Measurements from ENCODE around the gene TOM1.

GRCh38 chr22:35344956-35345690 is 45.4 kb downstream of the TOM1 start:
- TF ChIP-seq EP300 (IDR thresholded peaks at IDR 0.05; ENCODE audit: borderline replicate concordance in 1 of 2, low read depth in 1 of 2, low read length in 1 of 2) (no peak), SMC3 (IDR thresholded peaks at IDR 0.05; ENCODE audit: low read depth, low read length) (no peak), RCOR1 (IDR thresholded peaks at IDR 0.05; ENCODE audit: low read length) (no peak), RXRA (IDR thresholded peaks at IDR 0.05; ENCODE audit: borderline replicate concordance, low read depth) (no peak), POLR2AphosphoS5 (IDR thresholded peaks at IDR 0.05; ENCODE audit: low read depth, low read length) (no peak), CHD2 (IDR thresholded peaks at IDR 0.05; ENCODE audit: low read length, partially characterized antibody) (no peak), MEF2A (IDR thresholded peaks at IDR 0.05; ENCODE audit: borderline replicate concordance, low read depth) (no peak), GABPA (IDR thresholded peaks at IDR 0.05; ENCODE audit: low read depth) (no peak), MAX (IDR thresholded peaks at IDR 0.05; ENCODE audit: low read depth) (no peak), TEAD4 (IDR thresholded peaks at IDR 0.05; ENCODE audit: borderline replicate concordance, insufficient read depth) (no peak), NRF1 (IDR thresholded peaks at IDR 0.05; ENCODE audit: low read depth, low read length) (no peak), FOXJ3 (CRISPR knock-in tag; IDR thresholded peaks at IDR 0.05) (no peak), YY1 (IDR thresholded peaks at IDR 0.05; ENCODE audit: low read depth) (no peak)
- TF ChIP-seq, protein P1, sequence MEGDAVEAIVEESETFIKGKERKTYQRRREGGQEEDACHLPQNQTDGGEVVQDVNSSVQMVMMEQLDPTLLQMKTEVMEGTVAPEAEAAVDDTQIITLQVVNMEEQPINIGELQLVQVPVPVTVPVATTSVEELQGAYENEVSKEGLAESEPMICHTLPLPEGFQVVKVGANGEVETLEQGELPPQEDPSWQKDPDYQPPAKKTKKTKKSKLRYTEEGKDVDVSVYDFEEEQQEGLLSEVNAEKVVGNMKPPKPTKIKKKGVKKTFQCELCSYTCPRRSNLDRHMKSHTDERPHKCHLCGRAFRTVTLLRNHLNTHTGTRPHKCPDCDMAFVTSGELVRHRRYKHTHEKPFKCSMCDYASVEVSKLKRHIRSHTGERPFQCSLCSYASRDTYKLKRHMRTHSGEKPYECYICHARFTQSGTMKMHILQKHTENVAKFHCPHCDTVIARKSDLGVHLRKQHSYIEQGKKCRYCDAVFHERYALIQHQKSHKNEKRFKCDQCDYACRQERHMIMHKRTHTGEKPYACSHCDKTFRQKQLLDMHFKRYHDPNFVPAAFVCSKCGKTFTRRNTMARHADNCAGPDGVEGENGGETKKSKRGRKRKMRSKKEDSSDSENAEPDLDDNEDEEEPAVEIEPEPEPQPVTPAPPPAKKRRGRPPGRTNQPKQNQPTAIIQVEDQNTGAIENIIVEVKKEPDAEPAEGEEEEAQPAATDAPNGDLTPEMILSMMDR (IDR thresholded peaks at IDR 0.05), result no peak

Data from SK-N-SH (cell line).